ENCODE measurements around the gene DGKZ.
"Not testable (repeated sequence)": the region's sequence is repeated elsewhere in the genome, so short reads cannot be mapped to it uniquely, and the experiment has no call there.

DNA sequence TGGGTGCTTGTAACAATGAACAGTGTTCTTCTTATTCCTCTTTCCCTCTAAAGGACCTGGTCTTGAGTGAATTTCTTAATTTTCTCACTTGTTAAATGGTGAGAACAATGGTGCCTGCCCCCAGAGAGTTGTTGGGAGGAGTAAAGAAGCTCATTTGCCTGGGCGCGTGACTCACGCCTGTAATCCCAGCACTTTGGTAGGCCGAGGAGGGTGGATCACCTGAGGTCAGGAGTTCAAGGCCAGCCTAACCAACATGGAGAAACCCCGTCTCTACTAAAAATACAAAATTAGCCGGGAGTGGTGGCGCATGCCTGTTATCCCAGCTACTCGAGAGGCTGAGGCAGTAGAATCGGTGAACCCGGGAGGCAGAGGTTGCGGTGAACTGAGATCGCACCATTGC is 43.2 kb upstream of the DGKZ start:
- not testable (repeated sequence) for TF ChIP-seq POLR2A, EP300 (IDR thresholded peaks at IDR 0.05)
- TF ChIP-seq, protein P1, sequence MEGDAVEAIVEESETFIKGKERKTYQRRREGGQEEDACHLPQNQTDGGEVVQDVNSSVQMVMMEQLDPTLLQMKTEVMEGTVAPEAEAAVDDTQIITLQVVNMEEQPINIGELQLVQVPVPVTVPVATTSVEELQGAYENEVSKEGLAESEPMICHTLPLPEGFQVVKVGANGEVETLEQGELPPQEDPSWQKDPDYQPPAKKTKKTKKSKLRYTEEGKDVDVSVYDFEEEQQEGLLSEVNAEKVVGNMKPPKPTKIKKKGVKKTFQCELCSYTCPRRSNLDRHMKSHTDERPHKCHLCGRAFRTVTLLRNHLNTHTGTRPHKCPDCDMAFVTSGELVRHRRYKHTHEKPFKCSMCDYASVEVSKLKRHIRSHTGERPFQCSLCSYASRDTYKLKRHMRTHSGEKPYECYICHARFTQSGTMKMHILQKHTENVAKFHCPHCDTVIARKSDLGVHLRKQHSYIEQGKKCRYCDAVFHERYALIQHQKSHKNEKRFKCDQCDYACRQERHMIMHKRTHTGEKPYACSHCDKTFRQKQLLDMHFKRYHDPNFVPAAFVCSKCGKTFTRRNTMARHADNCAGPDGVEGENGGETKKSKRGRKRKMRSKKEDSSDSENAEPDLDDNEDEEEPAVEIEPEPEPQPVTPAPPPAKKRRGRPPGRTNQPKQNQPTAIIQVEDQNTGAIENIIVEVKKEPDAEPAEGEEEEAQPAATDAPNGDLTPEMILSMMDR (IDR thresholded peaks at IDR 0.05) = not testable (repeated sequence)

Data from stomach (tissue), 4 donors.